ENCODE results near the gene DNMT3A. TPM values are rescaled to one million over a fixed set of nuclear protein-coding genes. Genes with fewer than 3 reads are reported as not detected.
A peak's percentile ranks its signal among the peaks of the same experiment; 100 is the strongest.

Gene DNMT3A
- total RNA-seq = 16.5 TPM
- long read RNA-seq, full-length matches to known transcripts = 10 of 25 reads
- long read RNA-seq, partial matches to known transcripts = 9 of 25 reads
- long read RNA-seq, other reads (novel, unspliced or antisense) = 6 of 25 reads

DNA sequence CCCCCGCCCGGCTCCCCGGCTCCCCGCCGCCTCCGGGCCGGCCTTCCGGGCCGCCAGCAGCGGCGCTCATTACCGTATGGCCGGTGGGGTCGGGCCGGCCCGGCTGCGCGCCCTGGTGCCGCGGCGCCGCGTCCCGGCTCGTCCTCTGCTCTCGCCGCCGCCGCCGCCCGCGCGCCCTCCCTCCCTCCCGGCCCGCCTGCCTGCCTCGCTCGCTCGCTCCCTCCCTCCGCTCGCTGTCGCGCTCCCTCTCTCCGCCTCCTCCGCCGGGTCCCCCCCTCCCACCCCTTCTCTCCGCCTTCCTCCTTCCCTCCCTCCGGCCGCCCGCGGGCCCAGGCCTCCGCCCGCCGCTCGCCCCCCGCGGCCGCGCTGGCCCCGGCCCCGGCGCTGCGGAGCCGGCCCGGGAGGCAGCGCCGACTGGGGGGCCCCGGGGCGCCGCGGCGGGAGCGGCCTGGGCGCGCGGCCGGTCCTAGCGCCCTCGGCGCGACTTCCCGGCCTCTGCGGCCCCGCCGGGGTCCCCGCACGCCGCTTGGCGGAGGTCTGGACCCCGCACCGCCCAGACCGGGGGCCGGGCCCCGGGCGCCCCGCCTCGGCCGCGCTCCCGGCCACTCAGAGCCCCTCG, at the start of gene DNMT3A:
DNMT3A (minus strand) TSS at position 173 of the 619 bp plus-strand sequence. CDS start 27,941 bp downstream, outside the sequence.
- TF ChIP-seq, protein P1, sequence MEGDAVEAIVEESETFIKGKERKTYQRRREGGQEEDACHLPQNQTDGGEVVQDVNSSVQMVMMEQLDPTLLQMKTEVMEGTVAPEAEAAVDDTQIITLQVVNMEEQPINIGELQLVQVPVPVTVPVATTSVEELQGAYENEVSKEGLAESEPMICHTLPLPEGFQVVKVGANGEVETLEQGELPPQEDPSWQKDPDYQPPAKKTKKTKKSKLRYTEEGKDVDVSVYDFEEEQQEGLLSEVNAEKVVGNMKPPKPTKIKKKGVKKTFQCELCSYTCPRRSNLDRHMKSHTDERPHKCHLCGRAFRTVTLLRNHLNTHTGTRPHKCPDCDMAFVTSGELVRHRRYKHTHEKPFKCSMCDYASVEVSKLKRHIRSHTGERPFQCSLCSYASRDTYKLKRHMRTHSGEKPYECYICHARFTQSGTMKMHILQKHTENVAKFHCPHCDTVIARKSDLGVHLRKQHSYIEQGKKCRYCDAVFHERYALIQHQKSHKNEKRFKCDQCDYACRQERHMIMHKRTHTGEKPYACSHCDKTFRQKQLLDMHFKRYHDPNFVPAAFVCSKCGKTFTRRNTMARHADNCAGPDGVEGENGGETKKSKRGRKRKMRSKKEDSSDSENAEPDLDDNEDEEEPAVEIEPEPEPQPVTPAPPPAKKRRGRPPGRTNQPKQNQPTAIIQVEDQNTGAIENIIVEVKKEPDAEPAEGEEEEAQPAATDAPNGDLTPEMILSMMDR (IDR thresholded peaks at IDR 0.05; ENCODE audit: borderline replicate concordance) = no peak
- Histone ChIP-seq H3K4me1 (peaks cover 47% of the 10 kb centered on the region), H3K27me3 (ENCODE audit: low read depth) (no peaks in the 10 kb centered on the region), H3K4me3 (peak within 1 kb of the TSS; percentile 84), H3K9me3 (replicated peaks) (no peaks in the 10 kb centered on the region), H3K36me3 (no peaks in the 10 kb centered on the region), H3K27ac (replicated peaks) (peak within 1 kb of the TSS; percentile 90)
- intact Hi-C loops (cut with micrococcal nuclease) = no loop called here
- peak; percentile 84 for DNase-seq

DNA sequence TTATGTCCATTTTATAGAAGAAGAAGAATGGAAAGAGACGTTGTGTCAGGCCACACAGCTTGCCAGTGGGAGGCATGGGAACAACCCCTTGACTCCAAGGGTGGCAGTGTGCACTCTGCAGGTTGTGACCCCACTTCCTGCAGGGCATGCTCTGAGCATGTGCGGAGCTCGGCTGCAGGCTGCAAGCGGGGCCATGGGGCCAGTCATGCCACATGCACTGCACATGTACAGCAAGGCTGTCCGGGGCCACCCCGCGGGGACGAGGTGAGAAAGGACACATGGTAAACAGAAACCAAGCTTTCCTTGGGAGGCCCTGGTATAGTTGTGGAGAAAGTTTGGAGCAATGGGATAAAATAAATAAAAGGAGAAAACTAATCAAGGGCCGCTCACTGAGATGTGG, 47.4 kb upstream of the DNMT3A start:
- no peaks in the 10 kb centered on the region for H3K27me3 ChIP-seq (ENCODE audit: low read depth)
- no peak overlapping the region for H3K4me3 ChIP-seq
- no peak for DNase-seq
- H3K27ac ChIP-seq (replicated peaks) = no peak overlapping the region
- no peaks in the 10 kb centered on the region for H3K36me3 ChIP-seq
- H3K4me1 ChIP-seq = no peaks in the 10 kb centered on the region
- intact Hi-C loops (cut with micrococcal nuclease) = no loop called here
- no peaks in the 10 kb centered on the region for H3K9me3 ChIP-seq (replicated peaks)
- TF ChIP-seq, protein P1 (IDR thresholded peaks at IDR 0.05; ENCODE audit: borderline replicate concordance) = no peak

DNA sequence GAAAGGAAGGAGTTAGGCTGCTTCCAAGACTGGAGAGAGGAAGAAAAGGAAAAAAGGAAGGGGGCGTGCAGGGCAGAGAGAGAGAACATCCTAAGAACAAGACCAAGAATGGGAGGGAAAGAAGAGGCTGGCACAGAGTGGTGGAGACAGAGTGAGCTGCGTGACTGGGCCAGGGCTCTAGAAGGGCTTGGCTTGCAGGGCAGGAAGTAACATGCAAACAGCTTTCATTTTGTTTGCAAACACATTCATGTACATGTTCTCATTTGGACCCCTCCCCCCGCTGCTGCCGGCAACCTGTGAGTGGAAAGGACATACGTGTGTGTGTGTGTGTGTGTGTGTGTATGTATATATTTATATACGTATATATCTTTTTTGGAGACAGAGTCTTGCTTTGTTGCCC, 46.8 kb upstream of the DNMT3A start:
- no peak overlapping the region for H3K27ac ChIP-seq (replicated peaks)
- no peak for DNase-seq
- no peaks in the 10 kb centered on the region for H3K4me1 ChIP-seq
- H3K36me3 ChIP-seq = no peaks in the 10 kb centered on the region
- TF ChIP-seq, protein P1 (IDR thresholded peaks at IDR 0.05; ENCODE audit: borderline replicate concordance) = no peak
- H3K4me3 ChIP-seq = no peak overlapping the region
- intact Hi-C loops (cut with micrococcal nuclease) = no loop called here
- no peaks in the 10 kb centered on the region for H3K27me3 ChIP-seq (ENCODE audit: low read depth)
- no peaks in the 10 kb centered on the region for H3K9me3 ChIP-seq (replicated peaks)

DNA sequence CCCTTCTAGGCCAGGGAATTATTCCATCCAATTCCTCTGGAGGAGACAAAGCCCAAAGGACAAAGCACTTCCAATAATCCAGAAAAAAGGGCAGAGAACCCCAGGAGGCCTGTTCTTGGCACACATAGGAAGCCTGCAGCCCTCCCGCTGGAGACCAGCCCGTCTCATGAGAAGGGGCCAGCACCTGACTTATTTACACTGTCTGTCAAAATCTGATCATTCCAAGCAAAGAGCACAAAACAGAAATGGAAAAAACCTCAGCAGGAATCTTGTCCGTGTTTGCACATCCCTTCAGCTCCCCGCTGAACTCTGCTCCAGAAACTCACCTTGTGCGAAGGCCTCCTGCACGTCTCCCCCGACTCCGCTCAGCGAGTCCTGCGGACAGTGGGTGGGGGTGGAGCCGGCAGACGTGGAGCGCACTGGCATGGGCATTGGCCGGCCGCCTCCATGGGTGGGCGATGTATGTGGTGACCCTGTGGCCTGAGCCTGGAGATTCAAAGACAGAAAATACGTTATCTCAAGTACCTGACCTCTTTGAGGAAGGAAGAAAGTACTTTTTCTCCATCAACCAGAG, 46.2 kb upstream of the DNMT3A start:
- TF ChIP-seq, protein P1 (IDR thresholded peaks at IDR 0.05; ENCODE audit: borderline replicate concordance) = no peak
- no peaks in the 10 kb centered on the region for H3K36me3 ChIP-seq
- H3K9me3 ChIP-seq (replicated peaks) = no peaks in the 10 kb centered on the region
- DNase-seq = no peak
- no peak overlapping the region for H3K27ac ChIP-seq (replicated peaks)
- intact Hi-C loops (cut with micrococcal nuclease) = no loop called here
- H3K27me3 ChIP-seq (ENCODE audit: low read depth) = no peaks in the 10 kb centered on the region
- H3K4me3 ChIP-seq = no peak overlapping the region
- no peaks in the 10 kb centered on the region for H3K4me1 ChIP-seq

DNA sequence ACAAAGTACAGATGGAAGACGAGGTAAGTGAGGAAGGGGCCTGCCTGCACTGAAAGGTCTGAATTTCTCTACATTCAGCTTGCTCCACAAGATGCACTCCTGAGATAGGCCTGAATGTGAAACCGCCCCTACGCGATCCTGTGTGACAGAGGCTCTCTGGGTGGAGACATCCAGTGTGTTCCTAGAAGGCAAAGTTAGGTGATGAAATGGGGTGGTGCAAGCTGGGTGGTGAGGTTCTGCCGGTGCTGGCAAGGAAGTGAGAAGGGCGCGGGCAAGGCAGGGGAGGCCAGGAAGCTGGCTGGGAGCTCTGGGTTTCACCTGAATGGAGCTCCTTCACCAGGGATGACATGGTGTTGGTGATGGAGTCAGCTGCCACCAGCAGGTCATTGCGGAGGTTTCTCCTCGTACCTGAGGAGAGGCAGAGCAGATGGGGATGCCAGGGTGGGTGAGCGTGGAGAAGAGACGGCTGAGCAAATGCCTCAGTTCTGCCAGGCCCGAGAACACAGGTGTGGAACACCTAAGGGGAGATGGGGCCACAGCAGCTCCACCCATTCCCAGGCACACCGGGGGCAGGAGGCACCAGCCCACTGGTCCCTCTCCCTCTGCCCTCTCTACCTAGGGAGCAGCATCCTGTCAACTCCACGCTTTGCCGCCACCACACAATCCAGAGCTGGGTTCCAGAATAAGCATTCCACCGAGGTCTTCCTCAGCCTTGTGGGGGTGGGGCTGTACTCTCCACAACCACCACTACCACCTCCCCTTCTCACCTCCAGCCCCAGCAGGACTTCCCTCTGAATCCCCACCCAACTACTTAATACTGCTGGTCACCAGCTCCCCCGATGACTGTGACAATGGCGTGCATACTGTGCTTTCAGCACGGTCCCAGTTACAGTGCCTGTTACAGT, 45.5 kb upstream of the DNMT3A start:
- intact Hi-C loops (cut with micrococcal nuclease) = no loop called here
- DNase-seq = no peak
- no peak overlapping the region for H3K27ac ChIP-seq (replicated peaks)

More for the DNA sequence above, 45.5 kb upstream of the DNMT3A start:
- Histone ChIP-seq H3K9me3 (replicated peaks) (no peaks in the 10 kb centered on the region), H3K4me1 (no peaks in the 10 kb centered on the region), H3K27me3 (ENCODE audit: low read depth) (no peaks in the 10 kb centered on the region), H3K36me3 (no peaks in the 10 kb centered on the region), H3K4me3 (no peak overlapping the region)
- TF ChIP-seq, protein P1 (IDR thresholded peaks at IDR 0.05; ENCODE audit: borderline replicate concordance) = no peak
